Stimulated activated CD4-positive, alpha-beta T cell treated with anti-CD3 and anti-CD28 coated beads, Interleukin-1b, Interleukin-23, amount 100 ng/mL, for 1 hour (primary cell): ENCODE measurements around the gene COBL.
"Not testable (repeated sequence)": the region's sequence is repeated elsewhere in the genome, so short reads cannot be mapped to it uniquely, and the experiment has no call there.

Experiments used
- DNase-seq, 2 donors: peaks; one replicate each; pipeline ENCODE4 v3.0.0-alpha.2; 2020; ENCODE audit warnings: low read depth in 2 of 2

Gene COBL

GRCh38 chr7:51208125-51208524 lies 108.5 kb downstream of the COBL start:
- DNase-seq, result not testable (repeated sequence)

- DNase-seq, result no peak
Observed at GRCh38 chr7:51198654-51199053, 118.0 kb downstream of the COBL start.

GRCh38 chr7:51190969-51191368 lies 125.6 kb downstream of the COBL start:
- DNase-seq, result no peak

- DNase-seq, result no peak
Observed at GRCh38 chr7:51189777-51190176, 126.8 kb downstream of the COBL start.

GRCh38 chr7:51188987-51189386 lies 127.6 kb downstream of the COBL start:
- no peak for DNase-seq

GRCh38 chr7:51187941-51188340 lies 128.7 kb downstream of the COBL start:
- no peak for DNase-seq

- no peak for DNase-seq
Observed at GRCh38 chr7:51186531-51186930, 130.1 kb downstream of the COBL start.

- DNase-seq, result no peak
Observed at GRCh38 chr7:51182636-51183166, 133.9 kb downstream of the COBL start.

- no peak for DNase-seq
Observed at GRCh38 chr7:51180092-51180491, 136.5 kb downstream of the COBL start.

- no peak for DNase-seq
Observed at GRCh38 chr7:51175992-51176388, 140.6 kb downstream of the COBL start.

GRCh38 chr7:51175316-51175991 lies 141.2 kb downstream of the COBL start:
- no peak for DNase-seq

GRCh38 chr7:51165337-51165736 lies 151.3 kb downstream of the COBL start:
- DNase-seq, result no peak

- DNase-seq, result peak in 1 of 2 donors; percentile 53
Observed at GRCh38 chr7:51162724-51163329, 153.8 kb downstream of the COBL start.

GRCh38 chr7:51161937-51162336 lies 154.7 kb downstream of the COBL start:
- no peak for DNase-seq

GRCh38 chr7:51160990-51161615 lies 155.5 kb downstream of the COBL start:
- peak; percentile 6 to 8 for DNase-seq

- DNase-seq, result no peak
Observed at GRCh38 chr7:51160411-51160810, 156.2 kb downstream of the COBL start.

- DNase-seq, result no peak
Observed at GRCh38 chr7:51158742-51159445, 157.7 kb downstream of the COBL start.

GRCh38 chr7:51158211-51158610 lies 158.4 kb downstream of the COBL start:
- no peak for DNase-seq

- no peak for DNase-seq
Observed at GRCh38 chr7:51154201-51154600, 162.4 kb downstream of the COBL start.

- DNase-seq, result no peak
Observed at GRCh38 chr7:51152706-51153200, 163.9 kb downstream of the COBL start.

GRCh38 chr7:51151455-51151854 lies 165.2 kb downstream of the COBL start:
- no peak for DNase-seq

GRCh38 chr7:51150193-51150592 lies 166.4 kb downstream of the COBL start:
- no peak for DNase-seq
